Hematopoietic multipotent progenitor cell treated with erythropoietin and hydrocortisone succinate and interleukin-3 and kit ligand, for 15 days (in vitro differentiated cells): ENCODE results near the gene GLYR1.

Experiments used
- DNase-seq: peaks from one replicate; pipeline ENCODE4 v3.0.0-alpha.2; 2015; ENCODE audit warnings: low spot score

GLYR1 gene

GRCh38 chr16:4763791-4764190 lies 83.3 kb downstream of the GLYR1 start:
- no peak for DNase-seq

DNA sequence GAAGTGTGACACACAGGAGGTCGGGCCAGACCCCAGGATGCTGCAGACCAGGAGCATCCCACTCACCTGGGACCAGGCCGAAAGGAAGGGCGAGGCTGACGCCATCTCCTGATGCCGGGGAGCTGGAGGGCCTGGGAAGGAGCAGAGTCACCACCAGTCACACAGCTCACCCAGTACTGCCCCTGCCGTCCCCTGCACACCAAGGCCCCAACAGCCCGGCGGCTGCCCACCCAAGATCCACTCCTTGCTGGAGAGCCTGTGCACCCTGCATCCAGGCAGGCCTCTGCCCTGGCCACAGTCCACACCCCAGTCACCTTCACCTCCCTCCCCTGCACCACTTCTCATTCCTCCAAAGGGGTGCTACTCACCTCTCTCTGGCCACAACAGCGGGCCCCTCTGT lies 84.9 kb downstream of the GLYR1 start:
- DNase-seq: no peak

DNA sequence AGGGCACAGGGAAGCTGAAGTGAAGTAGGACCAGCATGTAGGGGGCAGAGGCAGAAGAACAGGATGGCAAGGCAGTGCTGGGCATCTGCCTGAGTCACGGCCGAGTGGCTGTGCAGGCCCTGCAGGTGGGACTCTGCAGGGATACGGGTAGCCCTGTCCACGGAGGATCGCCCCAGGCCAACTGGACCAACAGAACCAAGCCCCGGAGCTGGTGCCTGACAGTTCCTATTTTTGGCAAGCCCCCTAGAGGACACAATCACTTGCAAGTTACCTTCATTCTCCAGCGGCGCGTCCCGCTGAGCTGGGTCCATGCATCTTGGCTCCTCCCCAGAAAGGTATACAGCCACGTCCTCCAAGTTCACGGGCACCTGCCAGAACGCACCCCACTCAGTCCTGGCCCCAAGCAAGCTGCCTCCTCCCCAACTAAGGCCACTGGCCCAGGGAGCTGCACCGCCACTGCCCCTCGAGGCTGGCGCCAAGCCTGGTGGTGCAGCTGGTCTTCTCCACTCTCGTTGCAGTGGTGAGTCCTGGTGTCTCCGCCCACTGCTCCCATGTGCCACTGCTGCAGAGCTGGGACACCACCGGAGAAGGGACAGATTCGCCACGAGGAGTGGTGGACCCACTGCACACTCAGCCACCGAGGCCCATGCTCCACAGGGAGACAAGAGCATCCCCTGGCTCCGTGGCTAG lies 86.7 kb downstream of the GLYR1 start:
- no peak for DNase-seq

DNA sequence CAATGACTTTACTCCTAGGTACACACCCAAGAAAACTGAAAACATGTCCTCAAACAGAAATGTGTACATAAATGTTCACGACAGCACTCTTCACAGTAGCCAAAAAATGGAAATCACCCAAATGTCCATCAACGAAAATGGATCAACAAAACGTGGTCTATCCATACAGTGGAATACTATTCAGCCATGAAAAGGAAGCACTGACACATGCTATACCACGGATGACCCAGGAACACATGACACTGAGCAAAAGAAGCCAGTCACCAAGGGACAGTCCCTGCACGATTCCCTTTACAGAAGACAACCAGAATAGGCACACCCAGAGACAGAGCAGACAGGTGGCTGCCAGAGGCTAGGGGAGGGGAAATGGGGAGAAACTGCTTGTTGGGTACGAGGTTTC lies 91.4 kb downstream of the GLYR1 start:
- DNase-seq: no peak

- DNase-seq: no peak
These were observed 92.2 kb downstream of the GLYR1 start for GRCh38 chr16:4754865-4755264.

DNA sequence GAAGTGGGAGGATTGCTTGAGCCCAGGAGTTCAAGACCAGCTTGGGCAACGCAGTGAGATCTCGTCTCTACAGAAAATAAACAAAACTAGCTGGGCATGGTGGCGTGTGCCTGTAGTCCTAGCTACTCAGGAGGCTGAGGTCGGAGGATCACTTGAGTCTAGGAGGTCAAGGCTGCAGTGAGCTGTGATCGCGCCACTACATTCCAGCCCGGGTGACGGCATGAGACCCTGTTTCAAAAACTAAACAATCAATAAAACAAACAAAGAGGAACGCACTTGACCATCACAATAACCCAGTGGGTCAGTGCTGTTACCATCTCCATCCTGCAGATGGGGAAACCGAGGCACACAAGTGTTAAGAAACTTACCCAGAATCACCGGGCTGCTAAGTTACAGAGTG lies 93.9 kb downstream of the GLYR1 start:
- DNase-seq: no peak
